ENCODE data around the gene FLYWCH1.

GRCh38 chr16:2902337-2903130, 9.2 kb upstream of the FLYWCH1 start:
- no peak for TF ChIP-seq CTCF (IDR thresholded peaks at IDR 0.05)
- TF ChIP-seq POLR2A (IDR thresholded peaks at IDR 0.05), result no peak
- no peak for TF ChIP-seq POLR2AphosphoS5 (IDR thresholded peaks at IDR 0.05)
